WERI-Rb-1 (cell line): Measurements from ENCODE around the gene OXER1.

Source experiments
- DNase-seq: peaks from one replicate; pipeline ENCODE4 v3.0.0-alpha.2; 2020
- H3K27ac ChIP-seq: fragments of 250-450 bp; sonication (Bioruptor Pico); 2 replicates; pipeline ENCODE4 v1.5.1; 2020; ENCODE audit warnings: mild to moderate bottlenecking, moderate library complexity
- H3K27me3 ChIP-seq: fragments of 250-450 bp; sonication (Bioruptor Pico); 2 replicates; pipeline ENCODE4 v1.5.1; 2021; ENCODE audit warnings: mild to moderate bottlenecking, low read depth, moderate library complexity; ENCODE audit not compliant: insufficient read depth, severe bottlenecking
- H3K36me3 ChIP-seq: fragments of 250-450 bp; sonication (Bioruptor Pico); 2 replicates; pipeline ENCODE4 v1.5.1; 2020; ENCODE audit warnings: mild to moderate bottlenecking, moderate library complexity
- H3K4me3 ChIP-seq: 2 replicates; pipeline ENCODE4 v1.5.1; 2011; ENCODE audit warnings: low read depth, mild to moderate bottlenecking, control low read depth, low read length
- H3K9me3 ChIP-seq: fragments of 250-450 bp; sonication (Bioruptor Pico); 2 replicates; pipeline ENCODE4 v1.5.1; 2021; ENCODE audit warnings: mild to moderate bottlenecking, moderate library complexity; ENCODE audit not compliant: severe bottlenecking
- CTCF ChIP-seq: IDR thresholded peaks from 2 replicates; pipeline ENCODE4 v1.5.1; 2011; ENCODE audit warnings: low read depth, mild to moderate bottlenecking, control low read depth, inconsistent platforms, low read length

The OXER1 gene

GRCh38 chr2:42747422-42747821 is 16.5 kb downstream of the OXER1 start:
- no peak overlapping the region for H3K4me3 ChIP-seq
- no peak for DNase-seq
- no peak overlapping the region for H3K27ac ChIP-seq
- TF ChIP-seq CTCF: no peak
- no peaks in the 10 kb centered on the region for H3K27me3 ChIP-seq
- H3K36me3 ChIP-seq: no peaks in the 10 kb centered on the region
- no peaks in the 10 kb centered on the region for H3K9me3 ChIP-seq

DNA sequence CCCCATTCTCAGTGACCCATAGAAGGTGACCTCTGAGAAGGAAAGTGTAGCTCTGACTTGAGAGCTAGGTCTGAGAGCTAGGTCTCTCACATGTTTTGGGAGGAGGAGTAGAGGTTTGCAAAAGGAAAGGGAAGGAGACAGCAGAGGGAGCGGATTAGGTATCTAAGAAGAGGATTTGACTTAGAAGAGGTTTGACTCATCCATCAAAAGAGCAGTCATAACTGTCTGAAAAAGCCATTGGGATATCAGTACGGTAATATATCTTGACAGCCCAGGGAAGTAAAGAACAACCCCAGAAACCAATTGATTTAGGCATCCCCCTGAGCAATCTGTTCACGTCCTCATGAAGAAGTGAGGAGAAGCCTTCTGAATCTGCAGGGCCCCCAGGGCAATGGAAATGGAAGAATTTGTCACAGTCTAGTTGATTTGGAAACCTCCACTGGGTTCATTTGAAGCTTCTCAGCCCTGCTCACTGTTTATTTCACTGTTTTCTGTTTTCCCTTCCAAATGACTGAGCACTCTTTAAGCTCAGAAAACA is 19.3 kb downstream of the OXER1 start:
- DNase-seq: no peak
- H3K9me3 ChIP-seq: no peaks in the 10 kb centered on the region

DNA sequence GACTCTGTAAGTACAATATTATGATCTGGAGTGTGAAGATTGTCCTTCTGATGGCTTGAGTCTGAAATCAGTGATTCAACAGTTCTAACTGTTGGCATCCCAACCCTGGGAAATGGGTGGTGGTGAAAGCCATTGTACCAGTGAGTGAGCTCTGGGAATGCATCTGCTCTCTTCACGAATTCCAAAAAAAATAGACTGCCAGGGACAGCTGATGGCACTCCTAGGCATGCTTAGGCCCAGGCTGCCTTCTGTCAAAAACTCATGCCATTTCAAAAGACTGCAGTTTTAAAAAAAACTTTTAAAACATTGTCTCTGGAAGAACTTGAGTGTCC is 20.3 kb downstream of the OXER1 start:
- Histone ChIP-seq H3K36me3 (no peaks in the 10 kb centered on the region), H3K9me3 (no peaks in the 10 kb centered on the region), H3K4me3 (no peak overlapping the region), H3K27ac (no peak overlapping the region), H3K27me3 (no peaks in the 10 kb centered on the region)
- TF ChIP-seq CTCF: no peak
- DNase-seq: no peak

More for the DNA sequence above, 19.3 kb downstream of the OXER1 start:
- Histone ChIP-seq H3K27me3 (no peaks in the 10 kb centered on the region), H3K27ac (no peak overlapping the region; the same call in 1 of the 2 replicates), H3K36me3 (no peaks in the 10 kb centered on the region), H3K4me3 (no peak overlapping the region)
- no peak for TF ChIP-seq CTCF

DNA sequence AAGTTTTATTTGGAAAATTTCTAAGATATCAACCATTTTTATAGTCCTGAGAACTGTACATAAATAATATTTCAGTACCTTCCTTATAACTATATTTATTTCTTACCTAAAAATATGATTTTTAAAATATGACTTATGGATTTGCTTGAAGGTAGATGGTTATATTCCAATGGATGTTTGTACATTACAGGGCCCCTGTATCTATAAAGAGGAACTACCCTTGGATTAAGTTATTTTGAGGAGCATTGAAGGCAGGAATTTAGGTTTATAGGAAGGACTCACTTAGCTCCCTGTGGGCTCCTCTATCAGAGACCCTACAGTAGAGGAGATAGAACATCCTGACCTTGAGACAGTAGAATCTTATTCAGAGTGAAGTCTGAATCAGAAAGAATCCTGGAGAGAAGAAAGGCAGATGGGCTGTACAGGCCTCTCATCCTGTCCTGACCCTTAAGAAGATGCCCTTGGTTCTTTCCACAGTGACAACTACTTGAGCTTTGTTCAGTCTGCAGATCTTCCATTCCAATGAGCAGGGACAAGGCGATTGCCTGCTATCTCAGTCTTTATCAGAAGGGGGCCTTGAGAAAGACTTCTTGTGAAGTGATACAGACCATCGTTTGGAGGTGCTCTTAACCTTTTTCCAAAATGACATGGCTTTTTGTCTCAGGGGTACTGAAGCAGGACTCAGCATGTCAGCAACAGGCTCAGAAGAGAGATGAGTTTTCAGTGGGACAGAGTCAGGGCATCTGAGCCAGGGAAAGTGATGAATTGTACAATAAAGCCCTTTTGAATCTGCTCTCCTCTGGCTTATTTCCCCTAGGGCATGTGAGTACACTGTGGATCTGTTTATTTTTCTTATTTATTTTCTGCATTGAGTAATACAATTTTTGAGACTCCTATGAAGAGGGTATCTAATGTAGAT is 20.9 kb downstream of the OXER1 start:
- Histone ChIP-seq H3K9me3 (no peaks in the 10 kb centered on the region), H3K4me3 (no peak overlapping the region), H3K36me3 (no peaks in the 10 kb centered on the region), H3K27ac (no peak overlapping the region), H3K27me3 (no peaks in the 10 kb centered on the region)
- TF ChIP-seq CTCF: no peak
- no peak for DNase-seq

DNA sequence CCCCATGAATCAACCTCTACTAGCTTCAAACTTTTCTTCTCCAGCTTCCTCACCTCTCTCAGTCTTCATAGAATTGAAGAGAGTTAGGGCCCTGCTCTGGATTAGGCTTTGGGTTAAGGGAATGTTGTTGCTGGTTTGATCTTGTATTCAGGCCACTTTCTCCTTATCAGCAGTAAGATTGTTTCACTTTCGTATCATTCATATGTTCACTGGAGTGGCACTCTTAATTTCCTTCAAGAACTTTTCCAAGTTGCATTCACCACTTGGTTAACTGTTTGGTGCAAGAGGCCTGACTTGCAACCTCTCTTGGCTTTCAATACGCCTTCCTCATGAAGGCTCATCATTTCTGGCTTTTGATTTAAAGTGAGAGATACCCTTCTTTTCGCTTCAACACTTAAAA is 22.8 kb downstream of the OXER1 start:
- no peak overlapping the region for H3K4me3 ChIP-seq
- H3K27me3 ChIP-seq: no peaks in the 10 kb centered on the region
- no peak for DNase-seq
- no peaks in the 10 kb centered on the region for H3K36me3 ChIP-seq
- TF ChIP-seq CTCF: no peak
- peaks cover 1% of the 10 kb centered on the region for H3K9me3 ChIP-seq
- no peak overlapping the region for H3K27ac ChIP-seq
